ENCODE results near the gene LYRM1.
"Not testable (repeated sequence)": the region's sequence is repeated elsewhere in the genome, so short reads cannot be mapped to it uniquely, and the experiment has no call there.

LYRM1 gene

DNA sequence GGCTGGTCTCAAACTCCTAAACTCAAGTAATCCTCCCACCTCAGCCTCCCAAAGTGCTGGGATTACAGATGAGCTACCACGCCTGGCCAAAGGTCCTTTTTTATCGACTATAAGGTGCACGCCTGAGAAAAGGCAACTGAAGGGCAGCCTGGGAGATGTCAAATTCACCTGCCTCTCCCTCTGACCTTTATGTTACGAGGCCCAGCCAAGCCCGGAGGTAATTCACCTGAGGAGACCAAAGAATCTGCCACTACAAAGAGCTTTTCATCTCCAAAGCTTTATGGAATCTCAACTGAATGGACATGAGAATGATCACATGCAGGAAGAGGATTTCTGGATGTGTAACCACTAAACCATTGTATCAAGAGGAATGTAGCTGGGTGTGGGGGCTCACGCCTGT, 37.2 kb downstream of the LYRM1 start:
- DNase-seq = no peak

- DNase-seq = peak; percentile 33
Measured at GRCh38 chr16:20938426-20938825, 37.9 kb downstream of the LYRM1 start.

GRCh38 chr16:20939611-20940010, 39.0 kb downstream of the LYRM1 start:
- DNase-seq = no peak

DNA sequence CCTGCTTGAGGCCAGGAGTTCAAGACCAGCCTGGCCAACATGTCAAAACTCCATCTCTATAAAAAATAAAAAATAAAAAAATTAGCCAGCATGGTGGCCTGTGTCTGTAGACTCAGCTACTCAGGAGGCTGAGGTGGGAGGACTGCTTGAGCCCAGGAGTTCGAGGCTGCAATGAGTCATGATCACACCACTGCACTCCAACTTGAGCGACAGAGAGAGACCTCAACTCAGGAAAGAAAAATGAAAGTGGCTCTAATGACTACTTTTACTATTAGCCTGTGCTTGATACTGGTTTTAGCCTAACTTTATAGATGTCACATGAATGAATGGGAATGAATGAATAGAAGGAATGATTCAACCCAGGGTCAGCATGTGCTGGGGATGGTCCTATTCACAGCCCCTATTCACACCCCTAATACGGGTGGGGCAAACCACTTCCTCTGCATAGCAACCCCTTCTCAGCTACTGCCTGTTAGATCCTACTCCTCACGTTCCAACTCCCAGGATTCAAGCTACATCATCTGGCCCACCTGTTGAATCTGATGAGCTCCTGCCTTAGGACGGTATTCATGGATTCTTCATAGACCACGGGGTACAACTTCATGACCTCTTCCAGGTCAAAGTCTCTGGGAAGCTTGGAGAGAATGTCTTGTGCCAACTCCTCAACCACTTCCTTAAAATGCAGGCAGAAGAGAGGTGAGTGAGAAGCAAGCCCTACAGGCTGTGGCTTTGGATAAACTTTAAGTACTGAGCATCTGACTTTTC, 40.5 kb downstream of the LYRM1 start:
- no peak for DNase-seq

- no peak for DNase-seq
Measured at GRCh38 chr16:20941636-20941926, 41.0 kb downstream of the LYRM1 start.

GRCh38 chr16:20942256-20942655, 41.7 kb downstream of the LYRM1 start:
- DNase-seq = no peak

DNA sequence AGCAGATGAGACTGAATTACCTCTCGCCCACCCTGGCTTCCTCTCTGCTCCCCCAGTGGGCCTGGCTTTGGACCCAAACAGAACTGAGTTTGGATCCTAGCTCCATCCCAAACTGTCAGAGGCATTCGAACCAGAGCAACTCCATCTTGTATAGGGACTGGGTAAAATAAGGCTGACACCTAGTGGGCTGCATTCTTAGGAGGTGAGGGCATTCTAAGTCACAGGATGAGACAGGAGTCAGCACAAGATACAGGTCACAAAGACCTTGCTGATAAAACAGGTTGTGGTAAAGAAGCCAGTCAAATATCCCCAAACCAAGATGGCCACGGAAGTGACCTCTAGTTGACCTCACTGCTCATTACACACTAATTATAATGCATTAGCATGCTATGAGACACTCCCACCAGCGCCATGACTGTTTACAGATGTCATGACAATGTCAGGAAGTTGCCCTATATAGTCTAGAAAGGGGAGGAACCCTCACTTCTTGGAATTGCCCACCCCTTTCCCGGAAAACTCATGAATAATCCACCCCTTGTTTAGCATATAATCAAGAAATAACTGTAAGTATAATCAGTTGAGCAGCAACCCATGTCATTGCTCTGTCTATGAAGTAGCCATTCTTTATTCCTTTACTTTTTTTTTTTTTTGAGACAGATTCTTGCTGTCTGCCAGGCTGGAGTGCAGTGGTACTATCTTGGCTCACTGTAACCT, 44.4 kb downstream of the LYRM1 start:
- peak; percentile 18 for DNase-seq

DNA sequence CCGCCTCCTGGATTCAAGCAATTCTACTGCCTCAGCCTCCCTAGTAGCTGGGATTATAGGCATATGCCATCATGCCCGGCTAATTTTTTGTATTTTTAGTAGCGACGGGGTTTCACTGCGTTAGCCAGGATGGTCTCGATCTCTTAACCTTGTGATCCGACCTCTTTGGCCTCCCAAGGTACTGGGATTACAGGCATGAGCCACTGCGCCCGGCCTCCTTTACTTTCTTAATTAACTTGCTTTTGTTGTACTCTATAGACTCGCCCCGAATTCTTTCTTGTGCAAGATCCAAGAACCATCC, 45.0 kb downstream of the LYRM1 start:
- not testable (repeated sequence) for DNase-seq

DNA sequence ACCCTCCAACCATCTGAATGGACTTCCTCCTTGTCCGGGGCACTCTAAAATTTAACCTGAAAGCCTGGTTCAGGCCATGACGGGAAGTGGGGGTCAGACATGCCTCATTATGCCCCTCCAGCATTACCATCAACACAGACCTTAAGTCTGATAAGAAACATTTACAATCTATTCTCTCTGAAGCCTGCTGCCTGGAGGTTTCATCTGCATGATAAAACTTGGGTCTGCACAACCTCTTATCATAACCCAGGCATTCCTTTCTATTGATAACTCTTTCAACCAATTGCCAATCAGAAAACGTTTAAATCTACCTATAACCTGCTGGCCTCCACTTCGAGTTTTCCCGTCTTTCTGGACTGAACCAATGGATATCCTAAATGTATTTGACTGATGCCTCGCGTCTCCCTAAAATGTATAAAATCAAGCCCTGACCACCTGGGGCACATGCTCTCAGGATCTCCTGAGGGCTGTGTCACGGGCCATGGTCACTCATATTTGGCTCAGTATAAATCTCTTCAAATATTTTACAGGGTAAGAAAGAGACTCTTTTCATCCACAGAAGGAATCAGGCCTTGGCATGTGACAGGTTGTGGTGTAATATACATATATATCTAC, 45.6 kb downstream of the LYRM1 start:
- DNase-seq = no peak

GRCh38 chr16:20948444-20948843, 47.9 kb downstream of the LYRM1 start:
- DNase-seq = no peak

DNA sequence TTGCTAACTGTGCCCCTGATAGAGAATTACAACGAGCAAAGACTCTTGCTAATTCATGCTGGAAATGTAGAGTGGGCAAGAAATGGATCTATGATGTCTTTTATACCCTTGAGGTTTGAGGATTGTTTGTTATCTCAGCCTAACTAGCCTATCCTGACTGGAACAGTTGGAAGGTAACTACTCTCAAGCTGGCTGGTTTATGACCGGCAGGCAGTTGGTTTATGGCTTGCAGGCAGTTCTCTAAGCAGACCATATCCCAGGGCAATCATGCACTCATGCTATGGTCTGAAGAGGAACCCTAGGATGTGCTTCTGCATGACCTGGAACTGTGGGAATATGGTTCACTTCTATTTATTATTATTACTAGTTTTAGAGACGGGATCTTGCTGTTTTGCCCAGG, 49.1 kb downstream of the LYRM1 start:
- no peak for DNase-seq

GRCh38 chr16:20950294-20950693, 49.7 kb downstream of the LYRM1 start:
- no peak for DNase-seq

- DNase-seq = peak; percentile 6
Measured at GRCh38 chr16:20952139-20952920, 51.8 kb downstream of the LYRM1 start.

DNA sequence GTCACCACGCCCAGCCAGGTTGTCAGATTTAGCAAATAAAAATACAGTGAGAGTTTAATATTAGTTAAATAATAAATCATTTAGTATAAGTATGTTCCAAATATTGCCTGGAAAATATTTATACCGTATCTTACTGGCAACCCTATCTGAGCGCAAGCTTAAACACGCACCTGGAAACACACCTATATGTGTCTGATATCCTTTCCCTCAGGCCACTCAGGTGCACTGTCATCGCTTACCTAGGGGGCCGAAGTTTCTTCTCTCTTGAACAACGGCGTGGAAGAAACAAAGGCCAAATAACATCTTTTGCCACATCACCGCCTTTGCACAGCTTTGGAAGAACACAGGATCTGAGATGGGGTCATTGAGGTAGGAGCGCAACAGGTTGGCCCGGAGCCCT, 54.0 kb downstream of the LYRM1 start:
- DNase-seq = no peak

DNA sequence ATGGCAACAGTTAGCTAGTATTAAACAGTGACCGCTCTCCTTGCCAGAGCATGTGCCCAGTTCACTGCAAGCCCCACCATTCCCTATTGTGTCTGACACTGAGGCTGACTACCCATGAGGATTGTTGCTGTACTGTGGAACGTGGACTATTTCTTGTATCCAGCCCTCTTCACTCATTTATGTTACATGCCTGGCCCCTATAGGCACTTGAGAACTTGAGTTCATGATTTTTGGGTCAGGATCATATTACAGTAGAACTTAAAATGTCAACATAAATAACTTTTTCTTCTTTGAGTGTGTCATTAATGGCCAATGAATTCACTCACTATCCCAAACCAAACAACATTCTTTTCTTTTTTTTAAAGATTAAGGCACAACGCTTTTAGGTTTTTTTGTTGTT, 55.7 kb downstream of the LYRM1 start:
- DNase-seq = peak; percentile 24

DNA sequence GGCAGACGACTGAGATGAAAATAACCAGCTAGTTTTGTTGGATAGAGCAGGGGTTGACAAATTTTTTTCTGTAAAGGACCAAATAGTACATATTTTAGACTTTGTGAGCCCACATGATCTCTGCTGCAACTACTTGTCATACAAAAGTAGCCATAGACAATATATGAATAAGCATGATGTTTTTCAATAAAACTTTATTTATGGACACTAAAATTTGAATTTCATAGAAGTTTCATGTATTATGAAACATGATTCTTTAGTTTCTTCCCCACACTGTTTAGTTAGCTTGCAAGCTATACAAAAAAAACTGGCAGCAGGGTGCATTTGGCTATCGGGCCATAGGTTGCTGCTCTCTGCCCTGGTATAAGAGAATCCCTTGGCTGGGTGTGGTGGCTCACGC, 56.6 kb downstream of the LYRM1 start:
- no peak for DNase-seq

GRCh38 chr16:20960899-20961298, 60.3 kb downstream of the LYRM1 start:
- no peak for DNase-seq

GRCh38 chr16:20968765-20969164, 68.2 kb downstream of the LYRM1 start:
- DNase-seq = no peak

DNA sequence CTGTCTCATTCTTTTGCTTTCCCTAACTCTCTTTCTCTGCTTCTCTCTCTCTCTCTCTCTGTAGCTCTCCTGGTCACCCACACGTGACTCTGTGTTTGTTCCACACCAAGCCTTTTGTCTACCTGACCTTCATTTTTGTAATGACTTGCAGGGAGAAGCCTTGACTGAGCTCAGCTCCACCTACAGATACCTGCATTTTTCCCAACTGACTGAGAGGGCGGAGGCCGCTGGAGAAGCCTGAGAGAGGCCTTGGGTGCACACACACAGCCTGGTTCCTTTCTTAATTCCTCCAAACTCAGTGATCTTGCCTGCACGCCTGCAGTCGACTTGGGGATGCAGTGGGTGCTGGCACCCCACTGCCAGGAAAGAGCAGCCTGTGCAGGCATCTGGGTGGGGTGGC, 68.8 kb downstream of the LYRM1 start:
- no peak for DNase-seq

- DNase-seq = no peak
Measured at GRCh38 chr16:20971401-20971800, 70.8 kb downstream of the LYRM1 start.

GRCh38 chr16:20973201-20973600, 72.6 kb downstream of the LYRM1 start:
- DNase-seq = not testable (repeated sequence)

Data from fibroblast of skin of back (primary cell).